GM13977 (cell line): Measurements from ENCODE around the gene RTP2.

ENCODE experiments used
- DNase-seq: peaks from one replicate; pipeline ENCODE4 v3.0.0; 2012; ENCODE audit warnings: low spot score
- in situ Hi-C: fragments of 300-500 bp; cut with MboI; formaldehyde crosslinking; loops from one replicate; pipeline ENCODE4 v1.12.0; 2022; ENCODE audit warnings: low sequenced_read_pairs, low pct_unique_long_range_greater_than_20kb, mixed read lengths, inconsistent platforms; ENCODE audit not compliant: unreplicated experiment
- TF ChIP-seq, protein P1 (sequence below): IDR thresholded peaks from 2 replicates; pipeline ENCODE4 v1.5.1; 2012; ENCODE audit warnings: mild to moderate bottlenecking, control low read depth; ENCODE audit not compliant: insufficient read depth; ENCODE audit errors: extremely low read depth, missing control alignments

The RTP2 gene

DNA sequence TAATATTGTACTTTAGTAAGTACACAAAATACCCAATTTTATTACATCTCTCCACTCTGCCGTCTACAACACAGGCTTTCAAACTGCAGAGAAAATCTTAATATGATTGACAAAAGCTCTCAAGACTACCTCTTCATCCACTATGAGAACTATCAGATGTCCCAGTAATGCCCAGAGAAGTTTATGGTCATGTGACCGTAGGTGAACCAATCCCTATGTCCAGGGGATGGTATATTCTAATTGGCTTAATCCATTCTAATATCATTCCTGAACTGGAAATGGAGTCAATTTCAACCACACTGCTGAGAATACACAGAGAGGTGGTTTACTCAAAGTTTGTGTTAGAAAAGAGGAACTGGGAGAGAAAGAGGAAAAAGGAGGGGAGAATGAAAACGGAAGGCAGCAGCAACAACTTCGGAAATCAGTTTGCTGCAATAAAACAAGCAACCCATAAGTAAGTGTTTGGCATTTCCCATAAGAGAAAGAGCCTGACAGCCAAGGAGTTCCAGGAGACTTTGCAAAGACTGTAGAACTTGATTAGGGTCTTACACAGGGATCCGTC is 39.4 kb downstream of the RTP2 start:
- no peak for DNase-seq
- in situ Hi-C loops: no loop called here
- TF ChIP-seq, protein P1, sequence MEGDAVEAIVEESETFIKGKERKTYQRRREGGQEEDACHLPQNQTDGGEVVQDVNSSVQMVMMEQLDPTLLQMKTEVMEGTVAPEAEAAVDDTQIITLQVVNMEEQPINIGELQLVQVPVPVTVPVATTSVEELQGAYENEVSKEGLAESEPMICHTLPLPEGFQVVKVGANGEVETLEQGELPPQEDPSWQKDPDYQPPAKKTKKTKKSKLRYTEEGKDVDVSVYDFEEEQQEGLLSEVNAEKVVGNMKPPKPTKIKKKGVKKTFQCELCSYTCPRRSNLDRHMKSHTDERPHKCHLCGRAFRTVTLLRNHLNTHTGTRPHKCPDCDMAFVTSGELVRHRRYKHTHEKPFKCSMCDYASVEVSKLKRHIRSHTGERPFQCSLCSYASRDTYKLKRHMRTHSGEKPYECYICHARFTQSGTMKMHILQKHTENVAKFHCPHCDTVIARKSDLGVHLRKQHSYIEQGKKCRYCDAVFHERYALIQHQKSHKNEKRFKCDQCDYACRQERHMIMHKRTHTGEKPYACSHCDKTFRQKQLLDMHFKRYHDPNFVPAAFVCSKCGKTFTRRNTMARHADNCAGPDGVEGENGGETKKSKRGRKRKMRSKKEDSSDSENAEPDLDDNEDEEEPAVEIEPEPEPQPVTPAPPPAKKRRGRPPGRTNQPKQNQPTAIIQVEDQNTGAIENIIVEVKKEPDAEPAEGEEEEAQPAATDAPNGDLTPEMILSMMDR: no peak

DNA sequence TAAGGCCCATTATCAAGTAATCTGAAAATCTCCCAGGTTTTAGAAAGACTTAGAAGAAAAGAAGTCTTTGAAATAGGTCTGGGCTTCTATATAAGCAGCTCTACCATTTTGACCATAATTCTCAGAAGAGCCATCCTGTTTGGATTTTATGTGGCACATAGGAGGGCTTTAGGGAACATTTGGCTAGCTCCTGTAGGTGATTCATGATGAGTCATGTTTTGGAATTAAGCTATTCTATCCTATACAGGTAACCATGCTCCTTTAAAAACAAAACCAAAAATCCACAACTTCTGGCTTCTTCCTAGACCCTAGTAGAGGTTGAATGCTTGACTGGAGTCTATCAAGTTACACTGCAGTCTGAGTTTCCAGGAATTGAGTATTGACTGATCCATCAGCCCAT is 41.1 kb downstream of the RTP2 start:
- TF ChIP-seq, protein P1: no peak
- in situ Hi-C loops: no loop called here
- no peak for DNase-seq

DNA sequence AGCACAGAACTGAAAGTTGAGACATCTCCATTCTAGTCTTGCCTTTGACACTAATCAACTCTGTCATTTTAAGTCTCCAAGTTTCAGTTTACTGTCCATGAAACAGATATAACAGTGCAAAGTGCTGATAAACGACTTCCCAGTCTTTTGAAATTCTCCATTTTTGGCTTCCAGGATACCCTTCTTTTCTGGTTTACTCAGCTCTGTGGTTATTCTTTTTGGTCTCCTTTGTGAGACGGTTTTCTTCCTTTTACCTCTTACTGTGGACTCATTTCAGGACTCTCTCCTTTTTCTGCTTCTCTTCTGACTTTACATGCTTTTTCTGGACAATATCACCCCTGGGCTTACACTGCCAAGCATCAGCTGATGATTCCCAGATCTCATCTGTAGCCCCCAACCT is 51.1 kb downstream of the RTP2 start:
- in situ Hi-C loops: no loop called here
- no peak for DNase-seq
- TF ChIP-seq, protein P1: no peak
